H9 (cell line): ENCODE measurements around the gene MCF2L. TPM values are rescaled to one million over a fixed set of nuclear protein-coding genes. Genes with fewer than 3 reads are reported as not detected.

Experiments
- DNase-seq: peaks from one replicate; pipeline ENCODE4 v3.0.0-alpha.2; 2017
- H2AFZ ChIP-seq: one replicate; pipeline ENCODE4 v1.6.1; 2013; ENCODE audit warnings: mild to moderate bottlenecking, low read length, control low read depth, moderate library complexity
- H2AK5ac ChIP-seq: 2 replicates; pipeline ENCODE4 v1.6.1; 2013; ENCODE audit warnings: low read length, control low read depth, mixed read lengths; ENCODE audit not compliant: insufficient read length
- H2BK120ac ChIP-seq: one replicate; pipeline ENCODE4 v1.6.1; 2013; ENCODE audit warnings: low read depth, mild to moderate bottlenecking, low read length, control low read depth, inconsistent platforms; ENCODE audit not compliant: poor library complexity, severe bottlenecking
- H2BK12ac ChIP-seq: 2 replicates; pipeline ENCODE4 v1.6.1; 2013; ENCODE audit warnings: low read length, control low read depth, mixed read lengths, low read depth; ENCODE audit not compliant: insufficient read length
- H2BK15ac ChIP-seq: 2 replicates; pipeline ENCODE4 v1.6.1; 2013; ENCODE audit warnings: low read depth, low read length, control low read depth
- H2BK20ac ChIP-seq: one replicate; pipeline ENCODE4 v1.6.1; 2013; ENCODE audit warnings: low read depth, mild to moderate bottlenecking, low read length, control low read depth, inconsistent platforms; ENCODE audit not compliant: poor library complexity, severe bottlenecking
- H2BK5ac ChIP-seq: 2 replicates; pipeline ENCODE4 v1.6.1; 2013; ENCODE audit warnings: low read length, control low read depth, mixed read lengths; ENCODE audit not compliant: insufficient read length
- H3K14ac ChIP-seq: 2 replicates; pipeline ENCODE4 v1.6.1; 2013; ENCODE audit warnings: low read length, control low read depth; ENCODE audit not compliant: insufficient read depth
- H3K18ac ChIP-seq: 2 replicates; pipeline ENCODE4 v1.6.1; 2013; ENCODE audit warnings: low read depth, mild to moderate bottlenecking, mixed read lengths, low read length, control low read depth; ENCODE audit not compliant: insufficient read length
- H3K23ac ChIP-seq: 2 replicates; pipeline ENCODE4 v1.6.1; 2013; ENCODE audit warnings: low read length, control low read depth, mixed read lengths, low read depth; ENCODE audit not compliant: insufficient read length
- H3K23me2 ChIP-seq: 2 replicates; pipeline ENCODE4 v1.6.1; 2013; ENCODE audit warnings: low read depth, mild to moderate bottlenecking, mixed read lengths, low read length, control low read depth; ENCODE audit not compliant: insufficient read length, poor library complexity, severe bottlenecking
- H3K27ac ChIP-seq: 2 replicates; pipeline ENCODE4 v1.5.1; 2013; ENCODE audit warnings: low read length, control low read depth, mixed read lengths, low read depth; ENCODE audit not compliant: insufficient read length
- H3K27me3 ChIP-seq: 2 replicates; pipeline ENCODE4 v1.6.1; 2013; ENCODE audit warnings: low read length, control low read depth, inconsistent platforms; ENCODE audit not compliant: insufficient read depth
- H3K4ac ChIP-seq: 2 replicates; pipeline ENCODE4 v1.6.1; 2013; ENCODE audit warnings: low read depth, mild to moderate bottlenecking, control low read depth, inconsistent platforms, low read length, moderate library complexity
- H3K4me1 ChIP-seq: 2 replicates; pipeline ENCODE4 v1.6.1; 2013; ENCODE audit warnings: low read length, control low read depth, inconsistent platforms; ENCODE audit not compliant: insufficient read depth
- H3K4me2 ChIP-seq: 2 replicates; pipeline ENCODE4 v1.6.1; 2013; ENCODE audit warnings: low read length, control low read depth, mixed read lengths; ENCODE audit not compliant: insufficient read length, insufficient read depth
- H3K56ac ChIP-seq: 2 replicates; pipeline ENCODE4 v1.6.1; 2013; ENCODE audit warnings: low read depth, mild to moderate bottlenecking, mixed read lengths, low read length, control low read depth; ENCODE audit not compliant: insufficient read length
- H3K79me1 ChIP-seq: 2 replicates; pipeline ENCODE4 v1.6.1; 2013; ENCODE audit warnings: low read depth, mild to moderate bottlenecking, moderate library complexity, low read length, control low read depth, inconsistent platforms; ENCODE audit not compliant: insufficient read depth, poor library complexity, severe bottlenecking
- H3K79me2 ChIP-seq: 2 replicates; pipeline ENCODE4 v1.6.1; 2013; ENCODE audit warnings: low read length, control low read depth, inconsistent platforms; ENCODE audit not compliant: insufficient read depth
- H3K9ac ChIP-seq: 2 replicates; pipeline ENCODE4 v1.6.1; 2013; ENCODE audit warnings: low read length, control low read depth, mixed read lengths; ENCODE audit not compliant: insufficient read length; ENCODE audit errors: extremely low read depth
- H3K9me3 ChIP-seq: one replicate; pipeline ENCODE4 v1.6.1; 2013; ENCODE audit warnings: low read depth, low read length, inconsistent platforms; ENCODE audit not compliant: control insufficient read depth
- H3T11ph ChIP-seq: one replicate; pipeline ENCODE4 v1.6.1; 2013; ENCODE audit warnings: mild to moderate bottlenecking, low read length, control low read depth, inconsistent platforms
- H4K20me1 ChIP-seq: one replicate; pipeline ENCODE4 v1.6.1; 2013; ENCODE audit not compliant: control insufficient read depth, insufficient read length, insufficient read depth
- H4K5ac ChIP-seq: 2 replicates; pipeline ENCODE4 v1.6.1; 2013; ENCODE audit warnings: low read depth, mild to moderate bottlenecking, mixed read lengths, low read length, control low read depth; ENCODE audit not compliant: insufficient read length
- H4K8ac ChIP-seq: replicated peaks from 2 replicates; pipeline ENCODE4 v1.6.1; 2013; ENCODE audit warnings: low read length, control low read depth, mixed read lengths, low read depth; ENCODE audit not compliant: insufficient read length
- H4K91ac ChIP-seq: 2 replicates; pipeline ENCODE4 v1.6.1; 2013; ENCODE audit warnings: low read depth, mild to moderate bottlenecking, moderate library complexity, mixed read lengths, low read length, control low read depth; ENCODE audit not compliant: insufficient read length
- H3K27ac Mint-ChIP-seq, 3 experiments: 2 replicates in 2 of 3; 3 replicates in 1 of 3; pipeline ENCODE4 v1.8.0; 2020 to 2021; ENCODE audit warnings: mixed read lengths in 3 of 3, mild to moderate bottlenecking in 1 of 3, moderate library complexity in 1 of 3
- H3K27me3 Mint-ChIP-seq: 2 replicates; pipeline ENCODE4 v1.8.0; 2021; ENCODE audit warnings: low read depth, mild to moderate bottlenecking, moderate library complexity, mixed read lengths
- H3K36me3 Mint-ChIP-seq, 3 experiments: 2 replicates in 2 of 3; 3 replicates in 1 of 3; pipeline ENCODE4 v1.8.0; 2020 to 2021; ENCODE audit warnings: low read depth in 3 of 3, mixed read lengths in 3 of 3; ENCODE audit not compliant: insufficient read depth in 1 of 3
- H3K4me1 Mint-ChIP-seq, 2 experiments: 2 replicates each; pipeline ENCODE4 v1.8.0; 2020; ENCODE audit warnings: mixed read lengths in 2 of 2
- H3K4me3 Mint-ChIP-seq, 2 experiments: 2 replicates in 1 of 2; 3 replicates in 1 of 2; pipeline ENCODE4 v1.8.0; 2020 to 2021; ENCODE audit warnings: mild to moderate bottlenecking in 2 of 2, mixed read lengths in 2 of 2, moderate library complexity in 1 of 2
- H3K9me3 Mint-ChIP-seq, 2 experiments: 2 replicates in 1 of 2; 3 replicates in 1 of 2; pipeline ENCODE4 v1.8.0; 2020; ENCODE audit warnings: mild to moderate bottlenecking in 2 of 2, mixed read lengths in 2 of 2, moderate library complexity in 1 of 2
- CTCF ChIP-seq: fragments of 200-600 bp; sonication (generic); conservative IDR thresholded peaks from 3 replicates; pipeline ENCODE4 v1.8.0; 2021; ENCODE audit warnings: antibody characterized with exemption, mild to moderate bottlenecking
- WGBS: extraction: QIAGEN DNeasy Blood & Tissue Kit; methylation state at CpG from one replicate; pipeline ENCODE4 v1.1.7; 2013; ENCODE audit warnings: missing lambda C conversion rate, low lambda C conversion rate, mixed read lengths; ENCODE audit not compliant: insufficient read length; ENCODE audit errors: extremely low coverage; 5-methylcytosine and 5-hydroxymethylcytosine counted together
- total RNA-seq: library from RNA; stranded (reverse); gene quantifications from 2 replicates; pipeline ENCODE4 v1.2.1, GENCODE V29; 2021

MCF2L gene
- total RNA-seq, 1 experiment from 2014 or later, result 18.5 TPM

GRCh38 chr13:113022391-113022744 is 53.4 kb downstream of the MCF2L start:
- H3K27ac Mint-ChIP-seq, result peak overlapping the region; percentile 64 to 97 (median 94); a peak in 5 of 7 replicates
- H3K27ac ChIP-seq, result no peak overlapping the region

More at GRCh38 chr13:113022391-113022744, 53.4 kb downstream of the MCF2L start:
- no peak for TF ChIP-seq CTCF
- no peak overlapping the region for H3K4ac ChIP-seq
- H4K8ac ChIP-seq, result no peak overlapping the region
- no CpG with 5 or more reads among the region's 23 CpGs for WGBS
- H3K4me1 ChIP-seq, result no peaks in the 10 kb centered on the region; the same call in 1 of the 2 replicates
- H3K23ac ChIP-seq, result no peak overlapping the region
- H3K18ac ChIP-seq, result peak overlapping the region; percentile 86
- H2AFZ ChIP-seq, result no peak overlapping the region
- no peak overlapping the region for H3K9ac ChIP-seq
- H2BK15ac ChIP-seq, result no peak overlapping the region
- no peak overlapping the region for H4K91ac ChIP-seq
- Mint-ChIP-seq H3K27me3 (peaks cover 5% of the 10 kb centered on the region), H3K9me3 (no peaks in the 10 kb centered on the region), H3K4me3 (peak overlapping the region in 1 of 2 experiments; percentile 39; a peak in 2 of 5 replicates), H3K36me3 (no peaks in the 10 kb centered on the region; a peak in 2 of 7 replicates), H3K4me1 (peaks cover 13 to 21% of the 10 kb centered on the region in 2 experiments)
- H2AK5ac ChIP-seq, result no peak overlapping the region
- no peak overlapping the region for H2BK5ac ChIP-seq
- no peaks in the 10 kb centered on the region for H3K9me3 ChIP-seq
- no peak overlapping the region for H3K4me2 ChIP-seq
- no peak overlapping the region for H4K5ac ChIP-seq
- H3K79me1 ChIP-seq, result no peaks in the 10 kb centered on the region
- H3K27me3 ChIP-seq, result no peaks in the 10 kb centered on the region
- no peak overlapping the region for H2BK120ac ChIP-seq
- peak; percentile 52 for DNase-seq
- H3K14ac ChIP-seq, result peak overlapping the region; percentile 87
- no peak overlapping the region for H2BK12ac ChIP-seq
- no peaks in the 10 kb centered on the region for H4K20me1 ChIP-seq
- no peak overlapping the region for H2BK20ac ChIP-seq
- H3K79me2 ChIP-seq, result no peaks in the 10 kb centered on the region
- no peak overlapping the region for H3K56ac ChIP-seq
- no peaks in the 10 kb centered on the region for H3K23me2 ChIP-seq
- H3T11ph ChIP-seq, result no peak overlapping the region
